Keratinocyte (primary cell): ENCODE data around the gene DNAJB11. TPM values are rescaled to one million over a fixed set of nuclear protein-coding genes. Genes with fewer than 3 reads are reported as not detected.
A peak's percentile ranks its signal among the peaks of the same experiment; 100 is the strongest.

Experiments used
- DNase-seq: peaks from one replicate; pipeline ENCODE4 v3.0.0-alpha.2; 2011; ENCODE audit warnings: low read depth, missing footprints, low spot score
- FAIRE-seq: peaks from 2 replicates; lab custom pipeline; 2011; peaks lifted over from hg19 to GRCh38; lab: Jason Lieb, UNC
- H2AFZ ChIP-seq: 2 replicates; pipeline ENCODE4 v1.6.0; 2012; ENCODE audit warnings: low read length, control low read depth, inconsistent platforms; ENCODE audit not compliant: control insufficient read depth
- H3K27ac ChIP-seq: 2 replicates; pipeline ENCODE4 v1.5.1; 2011; ENCODE audit warnings: low read length; ENCODE audit not compliant: control insufficient read depth, insufficient read depth
- H3K27me3 ChIP-seq: 3 replicates; pipeline ENCODE4 v1.6.0; 2011; ENCODE audit warnings: low read length; ENCODE audit not compliant: control insufficient read depth, insufficient read depth; ENCODE audit errors: extremely low read depth
- H3K36me3 ChIP-seq, 2 experiments: 2 replicates in 1 of 2; 3 replicates in 1 of 2; pipeline ENCODE4 v1.5.1; 2011; ENCODE audit warnings: low read length in 2 of 2, mild to moderate bottlenecking in 1 of 2; ENCODE audit not compliant: control insufficient read depth in 2 of 2, insufficient read depth in 2 of 2; ENCODE audit errors: extremely low read depth in 1 of 2
- H3K4me1 ChIP-seq: 3 replicates; pipeline ENCODE4 v1.5.1; 2011; ENCODE audit warnings: low read length; ENCODE audit not compliant: control insufficient read depth, insufficient read depth; ENCODE audit errors: extremely low read depth
- H3K4me2 ChIP-seq: 3 replicates; pipeline ENCODE4 v1.6.0; 2011; ENCODE audit warnings: low read depth, low read length; ENCODE audit not compliant: control insufficient read depth, insufficient read depth; ENCODE audit errors: extremely low read depth
- H3K4me3 ChIP-seq, 3 experiments: fragments of 200-600 bp in 1 of 3; sonication (generic) in 1 of 3; 2 replicates in 2 of 3; 3 replicates in 1 of 3; pipeline ENCODE4 v1.5.1; 2011 to 2016; ENCODE audit warnings: low read length in 3 of 3, mild to moderate bottlenecking in 3 of 3, control low read depth in 2 of 3, inconsistent platforms in 1 of 3, low read depth in 1 of 3, mixed read lengths in 1 of 3, mixed run types in 1 of 3, moderate library complexity in 1 of 3; ENCODE audit not compliant: control insufficient read depth in 2 of 3, insufficient read depth in 2 of 3; ENCODE audit errors: extremely low read depth in 1 of 3
- H3K79me2 ChIP-seq: 2 replicates; pipeline ENCODE4 v1.6.0; 2012; ENCODE audit warnings: low read length; ENCODE audit not compliant: control insufficient read depth, insufficient read depth
- H3K9ac ChIP-seq: 3 replicates; pipeline ENCODE4 v1.6.0; 2011; ENCODE audit warnings: low read length; ENCODE audit not compliant: control insufficient read depth, insufficient read depth; ENCODE audit errors: extremely low read depth
- H3K9me1 ChIP-seq: 3 replicates; pipeline ENCODE4 v1.6.0; 2011; ENCODE audit warnings: low read length; ENCODE audit not compliant: control insufficient read depth, insufficient read depth; ENCODE audit errors: extremely low read depth
- H3K9me3 ChIP-seq: 2 replicates; pipeline ENCODE4 v1.5.1; 2012; ENCODE audit warnings: low read depth, low read length; ENCODE audit not compliant: control insufficient read depth
- H4K20me1 ChIP-seq: 3 replicates; pipeline ENCODE4 v1.6.0; 2011; ENCODE audit warnings: low read length; ENCODE audit not compliant: control insufficient read depth, insufficient read depth; ENCODE audit errors: extremely low read depth
- EZH2 ChIP-seq: IDR thresholded peaks from one replicate; pipeline ENCODE4 v1.6.1; 2012; ENCODE audit warnings: inconsistent platforms, mild to moderate bottlenecking, low read length, moderate library complexity
- dilution Hi-C: fragments of 300-500 bp; cut with MboI; formaldehyde crosslinking; loops from one replicate; pipeline ENCODE4 v1.7.0; 2020; ENCODE audit warnings: low sequenced_read_pairs; ENCODE audit not compliant: extremely low pct_ligation_motif_present
- polyA plus RNA-seq, 5 experiments: library from polyadenylated mRNA; depleted of rRNA in 3 of 5; stranded (reverse) in 3 of 5; stranded (forward) in 1 of 5; unstranded in 1 of 5; fragments of >200 nt; gene quantifications; 1 replicate in 1 of 5; 2 replicates in 3 of 5; 3 replicates in 1 of 5; pipeline versions ENCODE4 v1.2.1 to v1.2.3, GENCODE V29; 2011 to 2012; ENCODE audit warnings: missing spikeins in 2 of 5, low read depth in 1 of 5, low replicate concordance in 1 of 5
- TF ChIP-seq, protein P1 (sequence below), 3 experiments: IDR thresholded peaks in 1 of 3; conservative IDR thresholded peaks in 1 of 3; optimal IDR thresholded peaks in 1 of 3; 2 replicates in 2 of 3; 3 replicates in 1 of 3; pipeline versions ENCODE3 to v1.5.1; 2011; ENCODE audit warnings: low read length in 3 of 3, mild to moderate bottlenecking in 3 of 3, moderate library complexity in 2 of 3, control low read depth in 1 of 3, inconsistent platforms in 1 of 3; ENCODE audit not compliant: insufficient read depth in 2 of 3; ENCODE audit errors: extremely low read depth in 1 of 3

DNAJB11 gene
- polyA plus RNA-seq, 1 donor (not counting 4 experiments of a cell fraction or from before 2014, with no cell fraction given) = 61.8 TPM

GRCh38 chr3:186549497-186549896, 21.0 kb upstream of the DNAJB11 start:
- TF ChIP-seq, protein P1, sequence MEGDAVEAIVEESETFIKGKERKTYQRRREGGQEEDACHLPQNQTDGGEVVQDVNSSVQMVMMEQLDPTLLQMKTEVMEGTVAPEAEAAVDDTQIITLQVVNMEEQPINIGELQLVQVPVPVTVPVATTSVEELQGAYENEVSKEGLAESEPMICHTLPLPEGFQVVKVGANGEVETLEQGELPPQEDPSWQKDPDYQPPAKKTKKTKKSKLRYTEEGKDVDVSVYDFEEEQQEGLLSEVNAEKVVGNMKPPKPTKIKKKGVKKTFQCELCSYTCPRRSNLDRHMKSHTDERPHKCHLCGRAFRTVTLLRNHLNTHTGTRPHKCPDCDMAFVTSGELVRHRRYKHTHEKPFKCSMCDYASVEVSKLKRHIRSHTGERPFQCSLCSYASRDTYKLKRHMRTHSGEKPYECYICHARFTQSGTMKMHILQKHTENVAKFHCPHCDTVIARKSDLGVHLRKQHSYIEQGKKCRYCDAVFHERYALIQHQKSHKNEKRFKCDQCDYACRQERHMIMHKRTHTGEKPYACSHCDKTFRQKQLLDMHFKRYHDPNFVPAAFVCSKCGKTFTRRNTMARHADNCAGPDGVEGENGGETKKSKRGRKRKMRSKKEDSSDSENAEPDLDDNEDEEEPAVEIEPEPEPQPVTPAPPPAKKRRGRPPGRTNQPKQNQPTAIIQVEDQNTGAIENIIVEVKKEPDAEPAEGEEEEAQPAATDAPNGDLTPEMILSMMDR (optimal IDR thresholded peaks at IDR 0.05 in 1 of 3, IDR thresholded peaks at IDR 0.05 in 1 of 3, conservative IDR thresholded peaks at IDR 0.05 in 1 of 3; ENCODE audit: extremely low read depth in 1 of 3, insufficient read depth in 2 of 3, low read length in 3 of 3) = no peak
- TF ChIP-seq EZH2 = no peak
- Histone ChIP-seq H2AFZ (no peak overlapping the region), H3K9me3 (no peaks in the 10 kb centered on the region), H3K9me1 (no peaks in the 10 kb centered on the region), H3K9ac (no peak overlapping the region), H3K27ac (no peak overlapping the region), H3K4me3 (no peak overlapping the region), H3K4me2 (no peak overlapping the region), H4K20me1 (no peaks in the 10 kb centered on the region), H3K27me3 (no peaks in the 10 kb centered on the region), H3K36me3 (peaks cover 5 to 7% of the 10 kb centered on the region in 2 experiments), H3K4me1 (no peaks in the 10 kb centered on the region), H3K79me2 (no peaks in the 10 kb centered on the region)
- no peak for FAIRE-seq
- no peak for DNase-seq
- dilution Hi-C loops = no loop called here

GRCh38 chr3:186551387-186551786, 19.1 kb upstream of the DNAJB11 start:
- no peak overlapping the region for H3K4me3 ChIP-seq
- no peak for DNase-seq
- H3K9ac ChIP-seq = no peak overlapping the region
- H3K4me1 ChIP-seq = no peaks in the 10 kb centered on the region
- dilution Hi-C loops = no loop called here
- no peak overlapping the region for H3K27ac ChIP-seq
- H3K4me2 ChIP-seq = no peak overlapping the region
- no peaks in the 10 kb centered on the region for H3K9me3 ChIP-seq
- no peaks in the 10 kb centered on the region for H4K20me1 ChIP-seq
- H3K36me3 ChIP-seq = peaks cover 11 to 19% of the 10 kb centered on the region in 2 experiments
- H3K9me1 ChIP-seq = no peaks in the 10 kb centered on the region
- H3K79me2 ChIP-seq = no peaks in the 10 kb centered on the region
- no peak for FAIRE-seq
- H3K27me3 ChIP-seq = no peaks in the 10 kb centered on the region
- no peak overlapping the region for H2AFZ ChIP-seq
- TF ChIP-seq EZH2 = no peak
- TF ChIP-seq, protein P1 (optimal IDR thresholded peaks at IDR 0.05 in 1 of 3, IDR thresholded peaks at IDR 0.05 in 1 of 3, conservative IDR thresholded peaks at IDR 0.05 in 1 of 3; ENCODE audit: extremely low read depth in 1 of 3, insufficient read depth in 2 of 3, low read length in 3 of 3) = peak in 1 of 3 experiments; percentile 26
